ENCODE data around the gene OR51L1. TPM values are rescaled to one million over a fixed set of nuclear protein-coding genes. Genes with fewer than 3 reads are reported as not detected.

The OR51L1 gene
- total RNA-seq, 1 donor from 2014 or later = not detected

GRCh38 chr11:5042091-5042490 is 47.4 kb downstream of the OR51L1 start:
- no peaks in the 10 kb centered on the region for H3K9me3 Mint-ChIP-seq
- no peak overlapping the region for H3K27ac Mint-ChIP-seq
- ChIA-PET POLR2A (no interaction called here), CTCF (no interaction called here)
- H3K4me3 Mint-ChIP-seq = no peak overlapping the region
- ATAC-seq (ENCODE audit: low read depth) = no peak
- no peaks in the 10 kb centered on the region for H3K36me3 Mint-ChIP-seq (ENCODE audit: low read depth)
- no peak for DNase-seq
- no peaks in the 10 kb centered on the region for H3K27me3 Mint-ChIP-seq
- H3K4me1 Mint-ChIP-seq = no peaks in the 10 kb centered on the region
- intact Hi-C loops (cut with micrococcal nuclease) = no loop called here
- TF ChIP-seq CTCF (IDR thresholded peaks at IDR 0.05) = no peak

GRCh38 chr11:5043380-5043779 is 48.7 kb downstream of the OR51L1 start:
- ChIA-PET POLR2A (no interaction called here), CTCF (no interaction called here)
- intact Hi-C loops (cut with micrococcal nuclease) = no loop called here
- Mint-ChIP-seq H3K27me3 (no peaks in the 10 kb centered on the region), H3K9me3 (no peaks in the 10 kb centered on the region), H3K36me3 (ENCODE audit: low read depth) (no peaks in the 10 kb centered on the region), H3K27ac (no peak overlapping the region), H3K4me3 (no peak overlapping the region), H3K4me1 (no peaks in the 10 kb centered on the region)
- no peak for TF ChIP-seq CTCF (IDR thresholded peaks at IDR 0.05)
- no peak for DNase-seq
- no peak for ATAC-seq (ENCODE audit: low read depth)

GRCh38 chr11:5046226-5046625 is 51.6 kb downstream of the OR51L1 start, which contains the start of gene OR52J3:
OR52J3 (plus strand) TSS chr11:5046526; CDS start chr11:5046526, 0 bp downstream.
- POLR2A ChIA-PET = no interaction called here
- no peak within 1 kb of the TSS for H3K27ac Mint-ChIP-seq

DNA sequence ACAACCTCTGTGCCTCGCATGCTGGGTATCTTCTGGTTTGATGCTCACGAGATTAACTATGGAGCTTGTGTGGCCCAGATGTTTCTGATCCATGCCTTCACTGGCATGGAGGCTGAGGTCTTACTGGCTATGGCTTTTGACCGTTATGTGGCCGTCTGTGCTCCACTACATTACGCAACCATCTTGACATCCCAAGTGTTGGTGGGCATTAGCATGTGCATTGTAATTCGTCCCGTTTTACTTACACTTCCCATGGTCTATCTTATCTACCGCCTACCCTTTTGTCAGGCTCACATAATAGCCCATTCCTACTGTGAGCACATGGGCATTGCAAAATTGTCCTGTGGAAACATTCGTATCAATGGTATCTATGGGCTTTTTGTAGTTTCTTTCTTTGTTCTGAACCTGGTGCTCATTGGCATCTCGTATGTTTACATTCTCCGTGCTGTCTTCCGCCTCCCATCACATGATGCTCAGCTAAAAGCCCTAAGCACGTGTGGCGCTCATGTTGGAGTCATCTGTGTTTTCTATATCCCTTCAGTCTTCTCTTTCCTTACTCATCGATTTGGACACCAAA is 52.2 kb downstream of the OR51L1 start:
- Mint-ChIP-seq H3K27me3 (no peaks in the 10 kb centered on the region), H3K27ac (no peak overlapping the region), H3K36me3 (ENCODE audit: low read depth) (no peaks in the 10 kb centered on the region), H3K9me3 (no peaks in the 10 kb centered on the region), H3K4me1 (no peaks in the 10 kb centered on the region), H3K4me3 (no peak overlapping the region)
- ATAC-seq (ENCODE audit: low read depth) (no peak), DNase-seq (no peak)
- TF ChIP-seq CTCF (IDR thresholded peaks at IDR 0.05) = no peak
- CTCF ChIA-PET = no interaction called here
- POLR2A ChIA-PET = no interaction called here
- intact Hi-C loops (cut with micrococcal nuclease) = no loop called here

More at GRCh38 chr11:5046226-5046625, 51.6 kb downstream of the OR51L1 start, which contains the start of gene OR52J3:
- CTCF ChIA-PET = no interaction called here
- Mint-ChIP-seq H3K4me1 (no peaks in the 10 kb centered on the region), H3K4me3 (no peak within 1 kb of the TSS), H3K36me3 (ENCODE audit: low read depth) (no peaks in the 10 kb centered on the region), H3K27me3 (no peaks in the 10 kb centered on the region), H3K9me3 (no peaks in the 10 kb centered on the region)
- ATAC-seq (ENCODE audit: low read depth) = no peak
- no peak for TF ChIP-seq CTCF (IDR thresholded peaks at IDR 0.05)
- intact Hi-C loops (cut with micrococcal nuclease) = no loop called here
- DNase-seq = no peak

Other genes with a start within 250 kb of the OR51L1 start
- not detected in 2 replicates for gene OR51F1, start 224.9 kb upstream of the OR51L1 start, total RNA-seq
- gene OR52R1, start 190.5 kb upstream of the OR51L1 start, total RNA-seq = not detected in 2 replicates
- gene OR51F2, start 173.5 kb upstream of the OR51L1 start, total RNA-seq = not detected in 2 replicates
- gene OR51S1, start 145.6 kb upstream of the OR51L1 start, total RNA-seq = not detected in 2 replicates
- not detected in 2 replicates for gene OR51T1, start 113.0 kb upstream of the OR51L1 start, total RNA-seq
- gene OR51A7, start 91.1 kb upstream of the OR51L1 start, total RNA-seq = not detected in 2 replicates
- not detected in 2 replicates for gene OR51G2, start 75.5 kb upstream of the OR51L1 start, total RNA-seq
- gene OR51G1, start 70.5 kb upstream of the OR51L1 start, total RNA-seq = not detected in 2 replicates
- gene OR51A4, start 47.2 kb upstream of the OR51L1 start, total RNA-seq = not detected in 2 replicates
- gene OR51A2, start 39.1 kb upstream of the OR51L1 start, total RNA-seq = not detected in 2 replicates
- gene OR52J3, start 51.7 kb downstream of the OR51L1 start, total RNA-seq = not detected in 2 replicates
- gene OR52E2, start 64.8 kb downstream of the OR51L1 start, total RNA-seq = not detected in 2 replicates
- gene OR52E1, start 74.7 kb downstream of the OR51L1 start, total RNA-seq = not detected in 2 replicates
- gene OR52A5, start 143.5 kb downstream of the OR51L1 start, total RNA-seq = not detected in 2 replicates
- gene OR52A1, start 159.9 kb downstream of the OR51L1 start, total RNA-seq = not detected in 2 replicates
- not detected in 2 replicates for gene OR51V1, start 205.8 kb downstream of the OR51L1 start, total RNA-seq
- 147 and 157 TPM in 2 replicates for gene HBB, start 232.2 kb downstream of the OR51L1 start, total RNA-seq
- gene HBD, start 239.6 kb downstream of the OR51L1 start, total RNA-seq = not detected in 2 replicates